Sciatic nerve (tissue), 2 donors: Measurements from ENCODE around the gene MGAT5. TPM values are rescaled to one million over a fixed set of nuclear protein-coding genes. Genes with fewer than 3 reads are reported as not detected.
"Not testable (repeated sequence)": the region's sequence is repeated elsewhere in the genome, so short reads cannot be mapped to it uniquely, and the experiment has no call there.

Source experiments
- ATAC-seq: fragments of 200-7000 bp; cut with Tn5 transposase; one replicate; pipeline ENCODE4 v1.9.1; 2020; ENCODE audit warnings: mild to moderate bottlenecking, moderate library complexity
- DNase-seq: peaks from one replicate; pipeline ENCODE4 v3.0.0-alpha.2; 2020; ENCODE audit warnings: low spot score
- intact Hi-C: fragments of 100-400 bp; cut with DNase I; formaldehyde crosslinking; loops from one replicate; pipeline ENCODE4 v1.14.2; 2022
- total RNA-seq: library from RNA; stranded (reverse); fragmentation: NEBNext Ultra II Directional; extraction: Animal tissue kit (Norgen Biotek cat#: 25700); gene quantifications from one replicate; pipeline ENCODE4 v1.2.1, GENCODE V29; 2021
- donor health status: DM: no; HTN: no; CAD: no.
- donor health status: DM: no; HTN: no; CAD: no.

Gene MGAT5
- total RNA-seq, 1 donor from 2014 or later: 49.6 TPM

GRCh38 chr2:134290358-134290757 is 36.5 kb downstream of the MGAT5 start:
- no peak for DNase-seq
- no peak for ATAC-seq
- intact Hi-C loops: no loop called here

GRCh38 chr2:134292514-134292913 is 38.6 kb downstream of the MGAT5 start:
- no peak for ATAC-seq
- no peak for DNase-seq
- intact Hi-C loops: no loop called here

- intact Hi-C loops: no loop called here
- ATAC-seq: no peak
- DNase-seq: no peak
Measured at GRCh38 chr2:134293719-134294537, 40.1 kb downstream of the MGAT5 start.

- ATAC-seq, intact Hi-C loops, DNase-seq: not testable (repeated sequence)
Measured at GRCh38 chr2:134294598-134294997, 40.7 kb downstream of the MGAT5 start.

- ATAC-seq: peak; percentile 66
- intact Hi-C loops: no loop called here
- DNase-seq: no peak
Measured at GRCh38 chr2:134295441-134295840, 41.6 kb downstream of the MGAT5 start.

- intact Hi-C loops: no loop called here
- DNase-seq (no peak), ATAC-seq (no peak)
Measured at GRCh38 chr2:134296301-134296700, 42.4 kb downstream of the MGAT5 start.

- intact Hi-C loops: no loop called here
- ATAC-seq (no peak), DNase-seq (no peak)
Measured at GRCh38 chr2:134299334-134299733, 45.5 kb downstream of the MGAT5 start.

- ATAC-seq: no peak
- intact Hi-C loops: no loop called here
- DNase-seq: no peak
Measured at GRCh38 chr2:134300585-134300984, 46.7 kb downstream of the MGAT5 start.

- DNase-seq (no peak), ATAC-seq (peak; percentile 52)
- intact Hi-C loops: no loop called here
Measured at GRCh38 chr2:134301099-134301927, 47.4 kb downstream of the MGAT5 start.

- intact Hi-C loops: no loop called here
- no peak for DNase-seq
- ATAC-seq: no peak
Measured at GRCh38 chr2:134301928-134302260, 48.0 kb downstream of the MGAT5 start.

GRCh38 chr2:134304394-134305108 is 50.7 kb downstream of the MGAT5 start:
- ATAC-seq: no peak
- DNase-seq: no peak
- intact Hi-C loops: no loop called here

- DNase-seq: no peak
- no peak for ATAC-seq
- intact Hi-C loops: no loop called here
Measured at GRCh38 chr2:134305109-134305491, 51.2 kb downstream of the MGAT5 start.

- DNase-seq: no peak
Measured at GRCh38 chr2:134306521-134306920, 52.6 kb downstream of the MGAT5 start.

GRCh38 chr2:134307334-134307733 is 53.5 kb downstream of the MGAT5 start:
- ATAC-seq (no peak), DNase-seq (no peak)
- intact Hi-C loops: no loop called here

More at GRCh38 chr2:134306521-134306920, 52.6 kb downstream of the MGAT5 start:
- intact Hi-C loops: no loop called here
- ATAC-seq: no peak

- intact Hi-C loops: no loop called here
- DNase-seq: no peak
- ATAC-seq: no peak
Measured at GRCh38 chr2:134308474-134309385, 54.9 kb downstream of the MGAT5 start.

- DNase-seq (no peak), ATAC-seq (no peak)
- intact Hi-C loops: no loop called here
Measured at GRCh38 chr2:134310107-134311079, 56.5 kb downstream of the MGAT5 start.

GRCh38 chr2:134312482-134312881 is 58.6 kb downstream of the MGAT5 start:
- ATAC-seq (peak; percentile 8), DNase-seq (no peak)
- intact Hi-C loops: no loop called here

GRCh38 chr2:134314202-134314601 is 60.3 kb downstream of the MGAT5 start:
- intact Hi-C loops: no loop called here
- DNase-seq (no peak), ATAC-seq (no peak)
